ENCODE data around the gene CD8B. TPM values are rescaled to one million over a fixed set of nuclear protein-coding genes. Genes with fewer than 3 reads are reported as not detected.

Gene CD8B
- total and polyA plus RNA-seq, 2 donors, result 111 to 666 TPM

Other genes starting within 250 kb of the CD8B start
- 9.7 TPM for gene RNF103, start 238.0 kb downstream of the CD8B start, total RNA-seq
- 22.0 TPM for gene RNF103, start 238.0 kb downstream of the CD8B start, polyA plus RNA-seq
- gene RMND5A, start 141.6 kb downstream of the CD8B start, total RNA-seq, result 126 TPM
- 19.1 TPM for gene RMND5A, start 141.6 kb downstream of the CD8B start, polyA plus RNA-seq
- 181 TPM for gene CD8A, start 71.0 kb downstream of the CD8B start, total RNA-seq
- gene CD8A, start 71.0 kb downstream of the CD8B start, polyA plus RNA-seq, result 242 TPM
- gene RGPD1, start 80.2 kb upstream of the CD8B start, total RNA-seq, result 26.1 TPM
- 12.5 TPM for gene RGPD1, start 80.2 kb upstream of the CD8B start, polyA plus RNA-seq
- gene PLGLB1, start 160.0 kb upstream of the CD8B start, total RNA-seq, result 3.0 TPM
- gene PLGLB1, start 160.0 kb upstream of the CD8B start, polyA plus RNA-seq, result 25.4 TPM